HG03439 (cell line): ENCODE data around the gene MAB21L1.

Experiments
- ATAC-seq: cut with Tn5 transposase; IDR thresholded peaks from one replicate; pipeline ENCODE4 v1.9.1; 2021; ENCODE audit warnings: mild to moderate bottlenecking, moderate library complexity; ENCODE audit not compliant: unreplicated experiment

MAB21L1 gene

GRCh38 chr13:35449821-35450220, 26.7 kb downstream of the MAB21L1 start:
- no peak for ATAC-seq

DNA sequence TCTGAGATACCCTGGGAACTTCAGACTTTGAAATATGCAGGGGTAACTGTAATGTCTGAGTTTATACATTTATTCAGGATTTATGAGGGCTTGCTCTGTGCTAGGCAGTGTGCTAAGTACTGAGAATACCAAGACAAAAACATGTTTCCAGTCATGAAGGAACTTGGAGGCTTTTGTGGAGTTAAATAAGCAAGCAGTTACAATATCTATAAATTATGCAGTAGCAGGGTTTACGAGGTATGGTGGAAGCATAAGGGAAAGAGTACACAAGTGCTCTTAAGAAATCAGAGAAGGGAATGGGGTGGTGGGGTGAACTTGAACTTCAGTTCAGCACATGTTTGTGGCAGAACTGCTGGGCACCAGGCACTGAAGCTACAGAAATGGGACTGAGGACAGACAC, 28.0 kb downstream of the MAB21L1 start:
- no peak for ATAC-seq
